GM10266 (cell line): ENCODE measurements around the gene PHYKPL.

ENCODE experiments used
- DNase-seq: peaks from one replicate; pipeline ENCODE4 v3.0.0; 2012; ENCODE audit errors: extremely low spot score
- TF ChIP-seq, protein P1 (sequence below): IDR thresholded peaks from 2 replicates; pipeline ENCODE4 v1.5.1; 2012; ENCODE audit warnings: mild to moderate bottlenecking, low read depth; ENCODE audit not compliant: control insufficient read depth, insufficient read depth; ENCODE audit errors: missing control alignments

Gene PHYKPL

GRCh38 chr5:178278358-178279023 is 45.9 kb upstream of the PHYKPL start:
- TF ChIP-seq, protein P1, sequence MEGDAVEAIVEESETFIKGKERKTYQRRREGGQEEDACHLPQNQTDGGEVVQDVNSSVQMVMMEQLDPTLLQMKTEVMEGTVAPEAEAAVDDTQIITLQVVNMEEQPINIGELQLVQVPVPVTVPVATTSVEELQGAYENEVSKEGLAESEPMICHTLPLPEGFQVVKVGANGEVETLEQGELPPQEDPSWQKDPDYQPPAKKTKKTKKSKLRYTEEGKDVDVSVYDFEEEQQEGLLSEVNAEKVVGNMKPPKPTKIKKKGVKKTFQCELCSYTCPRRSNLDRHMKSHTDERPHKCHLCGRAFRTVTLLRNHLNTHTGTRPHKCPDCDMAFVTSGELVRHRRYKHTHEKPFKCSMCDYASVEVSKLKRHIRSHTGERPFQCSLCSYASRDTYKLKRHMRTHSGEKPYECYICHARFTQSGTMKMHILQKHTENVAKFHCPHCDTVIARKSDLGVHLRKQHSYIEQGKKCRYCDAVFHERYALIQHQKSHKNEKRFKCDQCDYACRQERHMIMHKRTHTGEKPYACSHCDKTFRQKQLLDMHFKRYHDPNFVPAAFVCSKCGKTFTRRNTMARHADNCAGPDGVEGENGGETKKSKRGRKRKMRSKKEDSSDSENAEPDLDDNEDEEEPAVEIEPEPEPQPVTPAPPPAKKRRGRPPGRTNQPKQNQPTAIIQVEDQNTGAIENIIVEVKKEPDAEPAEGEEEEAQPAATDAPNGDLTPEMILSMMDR, result no peak

DNA sequence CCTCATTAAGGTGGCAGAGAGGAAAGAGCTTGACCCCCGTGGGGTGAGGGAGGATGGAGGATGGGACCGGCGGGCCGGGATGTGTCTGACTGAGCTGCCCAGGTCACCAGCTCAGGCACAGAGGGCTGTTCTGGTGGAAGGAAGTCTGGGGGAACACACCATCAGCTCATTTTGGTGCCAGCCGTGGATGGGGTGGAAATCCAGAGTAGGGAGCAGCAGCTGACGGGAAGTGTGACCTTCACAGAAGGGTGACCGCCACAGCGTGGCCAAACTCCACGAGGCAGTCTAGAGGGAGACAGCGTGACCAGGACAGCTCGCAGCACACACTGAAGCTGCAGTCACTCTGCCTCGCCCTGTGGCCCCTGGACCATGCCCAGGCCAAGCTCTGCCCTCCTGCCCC is 45.3 kb upstream of the PHYKPL start:
- TF ChIP-seq, protein P1, result no peak
- no peak for DNase-seq

More at GRCh38 chr5:178278358-178279023, 45.9 kb upstream of the PHYKPL start:
- no peak for DNase-seq

DNA sequence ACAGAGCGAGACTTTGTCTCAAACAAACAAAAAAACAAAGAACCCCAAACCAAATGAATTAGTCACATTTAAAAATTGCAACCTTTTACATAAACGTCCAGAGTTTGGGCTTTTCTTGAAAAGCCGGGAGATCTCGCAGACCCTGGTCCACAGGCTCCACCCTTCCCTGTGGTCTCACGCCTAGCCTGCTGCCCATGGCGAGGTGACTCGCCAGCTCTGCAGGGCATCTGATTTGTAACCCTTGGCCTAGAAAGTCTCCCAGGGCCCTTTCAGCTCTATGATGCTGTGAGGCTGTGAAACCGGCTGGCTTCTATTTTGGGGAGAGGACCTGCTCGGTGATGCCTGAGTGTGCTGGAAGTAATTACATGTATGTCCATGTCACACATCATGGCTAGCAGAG is 44.7 kb upstream of the PHYKPL start:
- TF ChIP-seq, protein P1, result no peak

DNA sequence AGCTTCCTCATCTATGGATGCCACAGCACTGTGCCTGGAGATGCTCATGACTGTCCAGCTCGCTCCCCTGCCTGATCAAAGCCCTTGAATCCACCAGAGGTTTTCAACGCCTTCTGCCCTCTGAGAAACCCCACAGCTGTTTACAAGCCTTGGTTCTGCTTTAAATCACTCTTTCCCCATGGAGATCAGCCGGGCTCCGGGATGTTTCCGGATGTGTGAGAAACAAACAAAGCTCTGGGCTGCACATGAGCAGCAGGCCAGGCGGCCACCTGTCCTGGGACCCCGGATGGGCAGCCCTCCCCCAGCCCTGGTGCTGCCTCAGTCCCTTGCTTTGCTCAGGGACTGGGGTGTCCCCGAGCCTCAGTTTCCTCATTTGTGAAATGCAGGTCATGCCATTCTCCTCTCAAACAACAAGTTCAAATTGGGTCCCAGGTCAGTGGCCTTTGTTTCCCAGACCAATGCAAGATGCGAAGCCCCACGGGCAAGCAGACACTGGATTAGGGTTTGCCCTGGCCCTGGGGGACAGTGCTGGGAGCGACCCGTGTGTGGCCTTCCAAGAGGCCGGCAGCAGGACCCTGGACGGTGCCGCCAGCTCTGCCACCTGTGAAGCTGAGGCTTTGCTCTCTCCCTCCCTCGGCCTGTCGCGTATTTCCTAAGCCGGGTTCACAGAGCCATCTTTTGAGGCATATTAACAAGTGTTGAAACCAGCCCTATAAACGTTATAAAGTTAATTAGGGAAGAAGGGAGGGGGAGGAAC is 42.4 kb upstream of the PHYKPL start:
- TF ChIP-seq, protein P1, result no peak
- no peak for DNase-seq

More for the DNA sequence above, 44.7 kb upstream of the PHYKPL start:
- DNase-seq, result no peak

GRCh38 chr5:178273665-178274541 is 41.3 kb upstream of the PHYKPL start:
- no peak for DNase-seq
- TF ChIP-seq, protein P1, result no peak

DNA sequence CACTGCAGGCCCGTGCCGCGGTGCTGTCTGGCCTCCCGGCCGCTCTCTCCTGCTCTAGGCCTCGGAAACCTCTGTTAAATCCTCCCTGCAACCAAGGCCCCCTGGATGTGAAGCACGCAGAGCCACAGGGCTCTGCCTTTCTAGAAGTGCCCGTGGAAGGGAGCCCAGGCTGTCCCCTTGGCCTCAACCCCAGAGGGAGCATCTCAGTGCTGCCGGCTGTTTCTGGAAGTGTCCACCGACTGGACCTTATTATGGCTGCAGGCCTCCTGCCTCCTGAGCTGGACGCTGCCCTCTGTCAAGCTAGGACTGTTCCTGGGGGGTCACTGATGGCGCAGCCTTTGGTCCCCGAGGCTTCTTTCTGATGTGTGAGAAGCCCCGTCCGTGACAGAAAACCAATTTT is 40.4 kb upstream of the PHYKPL start:
- no peak for DNase-seq
- TF ChIP-seq, protein P1, result no peak
